Psoas muscle (tissue), 8 donors: ENCODE results near the gene PIP4K2C. TPM values are rescaled to one million over a fixed set of nuclear protein-coding genes. Genes with fewer than 3 reads are reported as not detected.
"Not testable (repeated sequence)": the region's sequence is repeated elsewhere in the genome, so short reads cannot be mapped to it uniquely, and the experiment has no call there.

ENCODE experiments used
- ATAC-seq, 4 donors: fragments of 200-7000 bp; cut with Tn5 transposase; one replicate each; pipeline ENCODE4 v1.9.1; 2020; ENCODE audit warnings: moderate library complexity in 3 of 4, mild to moderate bottlenecking in 2 of 4
- DNase-seq, 2 donors: peaks; one replicate each; pipeline ENCODE4 v3.0.0-alpha.2; 2020
- H3K27ac ChIP-seq: fragments of 200-600 bp; one replicate; pipeline ENCODE4 v1.8.0; 2022
- H3K27me3 ChIP-seq, 3 donors: fragments of 200-600 bp in 1 of 3; one replicate each; pipeline versions ENCODE4 v1.6.1 to v1.8.0; 2013 to 2022; ENCODE audit warnings: low read length in 2 of 3, mild to moderate bottlenecking in 2 of 3, moderate library complexity in 1 of 3; ENCODE audit not compliant: insufficient read depth in 3 of 3
- H3K36me3 ChIP-seq, 2 donors: fragments of 200-600 bp in 1 of 2; one replicate each; pipeline versions ENCODE4 v1.6.1 to v1.8.0; 2013 to 2022; ENCODE audit warnings: low read depth in 1 of 2, mild to moderate bottlenecking in 1 of 2, moderate library complexity in 1 of 2; ENCODE audit not compliant: insufficient read depth in 1 of 2
- H3K4me1 ChIP-seq: fragments of 200-600 bp; one replicate; pipeline ENCODE4 v1.8.0; 2022
- H3K4me3 ChIP-seq: fragments of 200-600 bp; one replicate; pipeline ENCODE4 v1.8.0; 2022; ENCODE audit warnings: mild to moderate bottlenecking
- H3K9me3 ChIP-seq: fragments of 200-600 bp; one replicate; pipeline ENCODE4 v1.8.0; 2022
- CTCF ChIP-seq: fragments of 200-600 bp; IDR thresholded peaks from one replicate; pipeline ENCODE4 v1.8.0; 2022; ENCODE audit warnings: antibody characterized with exemption
- WGBS, 3 donors: extraction: QIAGEN DNeasy Blood & Tissue Kit; methylation state at CpG; one replicate each; pipeline versions ENCODE4 v1.1.6 to v1.1.7; 2013; 5-methylcytosine and 5-hydroxymethylcytosine counted together
- intact Hi-C, 2 donors: fragments of 100-400 bp; cut with DNase I; formaldehyde crosslinking; loops; one replicate each; pipeline versions ENCODE4 v1.11.0 to v1.14.2; 2022
- polyA plus RNA-seq, 3 donors: library from polyadenylated mRNA; stranded (reverse); fragments of 200-250 nt; gene quantifications; one replicate each; pipeline ENCODE4 v1.2.3, GENCODE V29; 2013
- total RNA-seq, 4 donors: library from RNA; stranded (reverse); fragmentation: NEBNext Ultra II Directional in 2 of 4; extraction: Animal tissue kit (Norgen Biotek cat#: 25700) in 2 of 4; gene quantifications; one replicate each; pipeline versions ENCODE4 v1.2.1 to v1.2.4, GENCODE V29; 2021 to 2023
- donor health status: healthy with polysubstance abuse.
- donor health status: DM: no; HTN: no; CAD: no; lungs with moderate emphysema.
- donor health status: Bipolar disorder and iron deficiency.
- donor health status: healthy.
- donor health status: DM: yes; HTN: yes; CAD: no.
- donor health status: DM: no; HTN: no; CAD: no.
- donor health status: DM: no; HTN: no; CAD: no.
- donor health status: DM: yes; HTN: yes; CAD: no.

Gene PIP4K2C
- total and polyA plus RNA-seq, 7 donors = 7.7 to 16.4 (median 10.1) TPM

DNA sequence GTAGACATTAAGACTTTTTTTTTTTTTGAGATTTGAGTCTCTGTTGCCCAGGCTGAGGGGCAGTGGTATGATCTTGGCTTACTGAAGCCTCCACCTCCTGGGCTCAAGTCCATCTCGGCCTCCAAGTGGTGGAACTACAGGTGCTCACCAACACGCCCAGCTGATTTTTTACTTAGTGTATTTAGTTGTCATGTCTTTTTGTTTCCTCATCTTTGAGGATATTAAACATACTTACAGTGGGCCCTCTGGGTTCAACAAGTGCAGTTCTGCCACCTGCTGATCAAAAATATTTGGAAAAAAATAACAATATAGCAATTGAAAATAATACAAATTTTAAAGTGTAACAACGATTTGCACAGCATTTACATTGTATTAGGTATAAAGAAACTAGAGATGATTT is 46.4 kb downstream of the PIP4K2C start:
- intact Hi-C loops = no loop called here

GRCh38 chr12:57638096-57638495 is 47.1 kb downstream of the PIP4K2C start:
- 87 to 92% (median 89%) methylated on average over 3 of the region's 3 CpGs for WGBS, 3 donors
- H3K4me1 ChIP-seq = no peaks in the 10 kb centered on the region
- no peak for TF ChIP-seq CTCF
- peaks cover 0 to 2% (median 0%) of the 10 kb centered on the region in 3 donors for H3K27me3 ChIP-seq
- intact Hi-C loops = no loop called here
- no peaks in the 10 kb centered on the region for H3K36me3 ChIP-seq
- ATAC-seq = no peak
- no peak overlapping the region for H3K4me3 ChIP-seq
- no peak for DNase-seq
- H3K27ac ChIP-seq = no peak overlapping the region
- H3K9me3 ChIP-seq = no peaks in the 10 kb centered on the region

More for the DNA sequence above, 46.4 kb downstream of the PIP4K2C start:
- 66 to 71% (median 69%) methylated on average over 3 of the region's 3 CpGs for whole genome bisulfite sequencing, 3 donors
- Histone ChIP-seq H3K36me3 (no peaks in the 10 kb centered on the region), H3K9me3 (no peaks in the 10 kb centered on the region), H3K4me1 (no peaks in the 10 kb centered on the region), H3K27ac (no peak overlapping the region), H3K4me3 (no peak overlapping the region), H3K27me3 (peaks cover 0 to 2% (median 0%) of the 10 kb centered on the region in 3 donors)
- no peak for DNase-seq
- TF ChIP-seq CTCF = no peak
- ATAC-seq = no peak

- WGBS, 3 donors = 49 to 58% (median 55%) methylated on average over 7 of the region's 7 CpGs
- Histone ChIP-seq H3K9me3 (no peaks in the 10 kb centered on the region), H3K36me3 (no peaks in the 10 kb centered on the region), H3K27me3 (peaks cover 0 to 5% (median 2%) of the 10 kb centered on the region in 3 donors), H3K4me1 (no peaks in the 10 kb centered on the region), H3K4me3 (no peak overlapping the region), H3K27ac (no peak overlapping the region)
- no peak for DNase-seq
- TF ChIP-seq CTCF = no peak
- intact Hi-C loops = no loop called here
- no peak for ATAC-seq
Measured at GRCh38 chr12:57640175-57641042, 49.4 kb downstream of the PIP4K2C start.

DNA sequence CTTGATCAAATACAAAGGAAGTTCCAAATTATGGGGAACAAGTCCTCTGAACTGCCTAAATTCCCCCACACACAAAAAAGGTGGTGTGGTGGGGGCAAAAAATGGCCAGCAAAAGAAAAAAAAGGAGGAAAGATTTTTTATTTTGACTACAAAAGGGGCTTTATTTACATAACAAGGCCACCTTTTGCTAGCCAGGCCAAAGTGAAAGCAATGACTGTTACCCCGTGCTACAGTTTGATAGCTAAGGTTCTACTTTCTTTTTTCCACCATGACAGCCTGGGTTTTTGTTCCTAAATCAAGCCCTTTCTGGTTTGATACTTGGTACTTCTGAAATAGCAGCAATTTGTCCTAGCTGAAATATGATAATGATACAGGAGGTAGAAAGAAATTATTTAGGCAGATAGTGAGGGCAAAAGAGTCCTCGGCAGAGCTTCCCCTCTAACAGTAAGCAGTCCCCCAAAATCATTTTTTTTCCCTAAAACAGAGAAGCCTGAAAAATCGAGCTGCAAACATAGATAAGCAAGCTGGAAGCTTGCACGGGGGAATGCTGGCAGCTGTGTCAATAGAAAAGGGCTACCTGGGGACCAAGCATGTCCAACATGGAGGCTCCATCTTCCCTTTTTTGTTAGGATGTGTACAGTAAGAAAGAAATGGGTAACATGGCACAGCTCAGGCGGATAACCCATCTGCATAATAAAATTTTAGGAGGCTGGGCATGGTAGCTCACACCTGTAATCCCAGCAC is 50.9 kb downstream of the PIP4K2C start:
- 48 to 57% (median 56%) methylated on average over 5 of the region's 5 CpGs for WGBS, 3 donors
- DNase-seq (no peak), ATAC-seq (no peak)
- intact Hi-C loops = no loop called here
- Histone ChIP-seq H3K4me3 (no peak overlapping the region), H3K27ac (no peak overlapping the region), H3K4me1 (no peaks in the 10 kb centered on the region), H3K27me3 (peaks cover 0 to 11% (median 2%) of the 10 kb centered on the region in 3 donors), H3K36me3 (no peaks in the 10 kb centered on the region), H3K9me3 (no peaks in the 10 kb centered on the region)
- no peak for TF ChIP-seq CTCF

DNA sequence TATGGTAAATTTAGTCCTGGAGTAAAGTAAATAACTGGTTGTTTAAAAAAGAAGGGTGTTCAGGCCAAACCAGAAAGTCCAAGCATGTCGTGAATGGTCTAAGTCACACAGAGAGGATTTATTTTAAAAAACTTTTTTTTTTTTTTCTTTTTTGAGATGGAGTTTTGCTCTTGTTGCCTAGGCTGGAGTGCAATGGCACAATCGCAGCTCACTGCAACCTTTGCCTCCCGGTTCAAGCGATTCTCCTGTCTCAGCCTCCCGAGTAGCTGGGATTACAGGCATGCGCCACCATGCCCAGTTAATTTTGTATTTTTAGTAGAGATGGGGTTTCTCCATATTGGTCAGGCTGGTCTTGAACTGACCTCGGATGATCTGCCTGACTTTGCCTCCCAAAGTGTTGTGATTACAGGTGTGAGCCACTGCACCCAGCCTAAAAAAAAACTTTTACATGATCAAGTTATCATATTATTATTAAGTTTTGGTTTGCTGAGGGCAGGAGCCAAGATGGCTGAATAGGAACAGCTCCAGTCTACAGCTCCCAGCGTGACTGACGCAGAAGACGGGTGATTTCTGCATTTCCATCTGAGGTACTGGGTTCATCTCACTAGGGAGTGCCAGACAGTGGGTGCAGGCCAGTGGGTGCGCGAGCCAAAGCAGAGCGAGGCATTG is 55.1 kb downstream of the PIP4K2C start:
- H3K9me3 ChIP-seq, H3K4me1 ChIP-seq, intact Hi-C loops, H3K36me3 ChIP-seq, H3K27ac ChIP-seq, ATAC-seq, H3K4me3 ChIP-seq, DNase-seq: not testable (repeated sequence)
- H3K27me3 ChIP-seq = peaks cover 0 to 11% (median 2%) of the 10 kb centered on the region in 3 donors
- WGBS, 3 donors = 72 to 77% (median 77%) methylated on average over 11 to 13 of the region's 13 CpGs

DNA sequence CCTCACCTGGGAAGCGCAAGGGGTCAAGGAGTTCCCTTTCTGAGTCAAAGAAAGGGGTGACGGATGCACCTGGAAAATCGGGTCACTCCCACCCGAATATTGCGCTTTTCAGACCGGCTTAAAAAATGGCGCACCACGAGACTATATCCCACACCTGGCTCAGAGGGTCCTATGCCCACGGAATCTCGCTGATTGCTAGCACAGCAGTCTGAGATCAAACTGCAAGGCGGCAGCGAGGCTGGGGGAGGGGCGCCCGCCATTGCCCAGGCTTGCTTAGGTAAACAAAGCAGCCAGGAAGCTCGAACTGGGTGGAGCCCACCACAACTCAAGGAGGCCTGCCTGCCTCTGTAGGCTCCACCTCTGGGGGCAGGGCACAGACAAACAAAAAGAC is 55.7 kb downstream of the PIP4K2C start:
- 89 to 100% (median 90%) methylated on average over 2 to 10 of the region's 15 CpGs for WGBS, 3 donors

More for the DNA sequence above, 55.7 kb downstream of the PIP4K2C start:
- peaks cover 0 to 11% (median under 1%) of the 10 kb centered on the region in 3 donors for H3K27me3 ChIP-seq
- ATAC-seq, H3K9me3 ChIP-seq, H3K4me1 ChIP-seq, DNase-seq, H3K36me3 ChIP-seq, intact Hi-C loops, H3K27ac ChIP-seq, H3K4me3 ChIP-seq: not testable (repeated sequence)
